GM18867 (cell line): Measurements from ENCODE around the gene TEX36.
"Not testable (repeated sequence)": the region's sequence is repeated elsewhere in the genome, so short reads cannot be mapped to it uniquely, and the experiment has no call there.

ENCODE experiments used
- ATAC-seq: cut with Tn5 transposase; IDR thresholded peaks from one replicate; pipeline ENCODE4 v1.9.1; 2021; ENCODE audit warnings: mild to moderate bottlenecking, moderate library complexity; ENCODE audit not compliant: unreplicated experiment

TEX36 gene

GRCh38 chr10:125683063-125683462, at the start of gene TEX36:
Gene TEX36, minus strand, starts transcription at chr10:125683163. Its CDS starts 174 bp downstream, at chr10:125682989.
- ATAC-seq = no peak

- ATAC-seq = no peak
Observed at GRCh38 chr10:125727436-125727835, 44.5 kb upstream of the TEX36 start.

DNA sequence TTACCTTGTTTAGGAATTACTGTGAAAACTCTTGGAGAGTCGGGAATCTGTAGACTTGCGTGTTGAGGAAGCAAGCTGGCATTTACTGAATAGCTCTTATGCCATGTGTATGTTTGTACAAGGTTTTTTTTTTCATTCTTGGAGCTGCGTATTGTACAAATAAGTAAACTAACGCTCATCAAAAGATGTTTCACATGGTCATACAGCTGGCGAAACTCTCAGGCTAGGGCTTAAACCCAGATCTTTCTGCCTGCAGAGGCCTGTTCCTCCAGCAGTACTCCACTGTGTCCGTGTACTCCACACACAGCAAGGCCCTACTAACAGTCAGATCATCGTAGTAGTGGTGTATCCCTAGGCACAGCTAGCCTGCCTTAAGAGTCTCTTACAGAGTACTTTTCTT, 44.0 kb upstream of the TEX36 start:
- no peak for ATAC-seq

DNA sequence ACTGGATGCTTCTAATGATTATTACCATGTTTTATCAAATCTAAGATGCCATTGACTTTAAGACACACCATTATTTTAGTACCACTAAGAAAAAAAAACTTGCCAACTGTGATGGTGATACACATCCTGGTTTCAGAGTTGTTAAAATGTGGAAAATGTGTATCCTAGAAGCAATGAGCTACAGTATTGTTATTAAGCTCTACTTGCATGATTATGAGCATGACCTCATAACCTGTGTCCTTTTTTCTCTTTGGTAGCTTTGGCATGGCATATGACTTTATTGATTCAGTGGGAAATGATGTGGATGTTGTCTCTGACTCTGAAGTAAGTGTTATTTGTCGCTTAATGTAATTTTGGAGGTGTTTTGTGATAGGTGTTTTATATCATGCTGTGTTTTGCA, 39.8 kb upstream of the TEX36 start:
- ATAC-seq = no peak

DNA sequence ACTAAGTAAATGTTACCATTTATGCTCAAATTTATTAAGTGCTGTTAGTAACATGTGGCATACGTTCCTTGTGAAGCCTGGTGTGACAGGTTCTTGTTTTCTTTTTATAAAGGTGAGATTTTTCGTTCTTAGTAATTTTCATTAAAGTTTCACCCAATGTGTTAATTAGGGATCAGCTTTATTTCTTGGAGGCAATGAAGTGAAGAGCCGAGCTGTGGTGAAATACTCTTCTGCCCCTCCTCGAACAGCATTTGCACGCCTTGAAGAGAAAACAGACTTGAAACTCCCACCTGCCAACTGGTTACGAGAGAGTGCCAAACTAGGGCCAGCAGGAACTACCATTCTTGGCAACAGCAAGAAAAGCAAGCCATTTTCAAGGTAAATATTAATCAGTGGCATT, 38.1 kb upstream of the TEX36 start:
- peak; percentile 54 for ATAC-seq

- ATAC-seq = no peak
Observed at GRCh38 chr10:125720002-125720382, 37.0 kb upstream of the TEX36 start.

GRCh38 chr10:125719173-125720001, 36.4 kb upstream of the TEX36 start, which contains the start of gene EDRF1:
Gene EDRF1, plus strand, starts transcription at chr10:125719709. Its CDS starts 99 bp downstream, at chr10:125719808.
- peak; percentile 85 for ATAC-seq

DNA sequence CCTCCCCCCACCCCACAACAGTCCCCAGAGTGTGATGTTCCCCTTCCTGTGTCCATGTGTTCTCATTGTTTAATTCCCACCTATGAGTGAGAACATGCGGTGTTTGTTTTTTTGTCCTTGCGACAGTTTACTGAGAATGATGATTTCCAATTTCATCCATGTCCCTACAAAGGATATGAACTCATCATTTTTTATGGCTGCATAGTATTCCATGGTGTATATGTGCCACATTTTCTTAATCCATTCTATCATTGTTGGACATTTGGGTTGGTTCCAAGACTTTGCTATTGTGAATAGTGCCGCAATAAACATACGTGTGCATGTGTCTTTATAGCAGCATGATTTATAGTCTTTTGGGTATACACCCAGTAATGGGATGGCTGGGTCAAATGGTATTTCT, 31.8 kb upstream of the TEX36 start:
- ATAC-seq = not testable (repeated sequence)

DNA sequence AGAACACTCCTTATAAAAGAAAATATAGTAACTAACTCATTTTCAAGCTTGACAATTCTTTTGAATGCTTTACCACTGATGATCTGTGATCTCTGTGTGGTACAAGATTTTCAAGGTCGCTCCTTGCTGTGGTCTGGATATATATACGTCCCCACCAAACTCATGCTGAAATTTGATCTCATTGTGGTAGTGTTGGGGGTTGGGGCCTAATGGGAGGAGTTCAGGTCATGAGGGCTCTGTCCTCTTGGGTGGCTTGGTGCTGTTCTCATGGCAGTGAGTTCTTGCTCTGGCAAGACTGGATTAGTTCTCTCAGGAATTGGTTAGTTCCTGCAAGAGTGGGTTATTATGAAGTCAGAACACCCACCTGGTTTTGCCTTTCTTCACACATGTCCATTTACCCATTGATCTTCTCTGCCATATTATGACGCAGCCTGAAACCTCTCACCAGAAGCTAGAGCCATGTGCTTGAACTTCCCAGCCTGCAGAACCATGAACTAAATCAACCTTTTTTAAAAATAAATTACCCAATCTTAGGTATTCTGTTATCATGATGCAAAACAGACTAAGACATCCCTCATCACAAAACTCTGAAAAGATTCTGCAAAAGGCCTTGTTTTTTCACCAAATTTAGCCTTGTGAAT, 28.3 kb upstream of the TEX36 start:
- no peak for ATAC-seq

DNA sequence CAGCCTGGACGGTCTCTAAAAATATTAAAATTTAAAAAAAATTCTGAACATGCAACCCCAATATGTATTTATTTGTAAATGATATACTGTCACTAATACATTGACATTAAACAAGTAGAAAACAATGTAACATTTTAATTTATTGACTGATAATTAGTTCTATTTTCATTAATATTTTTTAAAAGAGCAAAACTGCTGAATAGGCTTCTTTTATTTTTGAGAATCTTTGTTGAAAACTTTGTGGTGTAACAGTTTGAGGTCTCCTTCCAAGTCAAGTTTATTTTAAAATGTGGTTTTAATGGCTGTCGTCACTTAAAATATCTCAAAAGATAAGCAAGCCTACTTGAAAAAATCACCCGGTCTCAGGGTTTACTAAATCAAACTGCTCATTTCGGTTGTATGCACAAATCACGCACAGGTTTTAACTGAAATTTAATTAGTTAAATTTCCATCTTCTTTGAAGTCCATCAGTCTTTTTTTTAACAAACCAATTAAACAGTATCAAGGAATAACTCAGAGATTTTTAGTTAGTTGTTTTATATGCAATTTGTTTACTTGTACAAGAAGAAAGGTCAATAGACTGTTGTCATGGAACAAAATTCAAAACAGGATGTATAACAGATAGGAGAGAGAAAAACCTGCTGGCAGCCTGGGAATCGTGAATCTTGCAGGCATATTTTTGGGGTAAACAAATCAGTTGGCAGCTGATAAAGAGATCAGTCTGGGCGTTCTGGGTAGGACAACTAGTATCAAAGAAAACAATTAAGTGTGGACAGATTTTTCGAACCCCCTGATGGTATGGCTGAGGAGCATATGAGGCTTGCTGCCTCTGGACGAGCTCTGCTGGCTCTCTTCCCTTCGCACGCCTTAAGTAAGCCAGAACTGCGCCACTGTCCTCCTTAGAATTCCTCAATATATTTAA, 26.9 kb upstream of the TEX36 start:
- ATAC-seq = no peak

DNA sequence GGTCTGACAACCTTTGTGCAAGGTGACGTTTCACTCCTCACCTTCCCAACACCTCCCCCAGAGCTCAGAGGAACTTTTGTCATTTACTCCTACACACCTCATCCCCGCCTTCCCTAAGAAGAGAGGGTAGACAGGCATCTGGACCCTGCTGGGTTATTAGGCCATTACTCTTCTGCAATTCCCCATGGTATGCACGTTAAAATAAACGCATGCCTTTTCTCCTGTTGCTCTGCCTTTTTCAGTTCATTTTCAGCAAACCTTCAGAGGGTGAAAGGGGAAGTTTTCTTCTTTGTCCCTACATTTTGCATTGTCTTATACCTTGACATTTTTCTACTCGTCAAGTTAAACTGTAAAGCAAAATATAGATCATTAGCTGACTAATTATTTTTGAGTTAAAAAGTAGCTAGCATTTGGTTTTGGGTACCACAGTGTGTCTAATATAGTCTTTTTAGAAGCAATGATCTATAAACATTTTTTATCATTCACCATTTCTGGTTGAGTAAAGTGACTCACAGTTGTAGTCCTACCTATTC, 26.1 kb upstream of the TEX36 start:
- no peak for ATAC-seq

DNA sequence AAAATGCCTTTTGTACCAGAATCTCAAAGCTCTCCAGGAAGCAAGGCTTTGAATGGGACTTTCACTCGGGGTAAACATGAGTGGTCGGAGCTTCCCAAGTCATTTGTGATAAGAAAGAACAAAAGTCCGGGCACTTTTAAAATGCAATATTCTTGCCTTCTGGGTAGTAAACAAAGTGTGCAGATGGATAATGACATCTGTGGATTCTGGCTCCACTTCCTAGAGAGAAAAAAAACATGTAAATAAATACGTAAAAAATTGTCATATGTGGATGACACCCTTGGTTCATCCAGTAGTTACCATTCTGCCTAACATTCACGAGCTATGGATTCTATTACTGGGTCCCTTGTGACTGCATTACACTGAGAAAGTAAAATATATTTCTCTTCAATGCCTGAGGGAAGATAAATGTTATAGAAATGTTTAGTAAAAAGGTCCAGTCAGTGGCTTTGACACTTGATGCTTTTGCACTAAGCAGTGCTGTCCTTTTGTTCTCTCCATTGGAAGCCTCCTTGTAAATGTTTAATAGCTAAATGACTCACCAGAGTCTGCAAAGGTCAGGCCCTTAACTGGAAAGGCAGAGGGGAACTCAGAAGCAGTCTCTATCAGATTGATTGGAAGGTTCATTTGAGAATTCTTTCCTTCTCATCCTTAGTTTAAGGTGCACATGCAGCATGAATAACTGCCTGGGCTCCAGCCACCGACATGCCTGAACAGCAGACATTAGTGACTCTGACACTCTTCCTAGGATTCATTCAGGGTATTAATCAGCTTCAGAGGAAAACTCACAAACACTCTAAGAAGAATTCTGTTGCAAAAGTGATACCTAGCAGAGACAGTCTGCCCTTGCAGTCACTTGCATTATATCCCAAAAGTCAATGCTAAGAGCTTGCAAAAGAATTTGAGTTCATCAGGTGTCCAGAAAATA, 24.8 kb upstream of the TEX36 start:
- no peak for ATAC-seq

DNA sequence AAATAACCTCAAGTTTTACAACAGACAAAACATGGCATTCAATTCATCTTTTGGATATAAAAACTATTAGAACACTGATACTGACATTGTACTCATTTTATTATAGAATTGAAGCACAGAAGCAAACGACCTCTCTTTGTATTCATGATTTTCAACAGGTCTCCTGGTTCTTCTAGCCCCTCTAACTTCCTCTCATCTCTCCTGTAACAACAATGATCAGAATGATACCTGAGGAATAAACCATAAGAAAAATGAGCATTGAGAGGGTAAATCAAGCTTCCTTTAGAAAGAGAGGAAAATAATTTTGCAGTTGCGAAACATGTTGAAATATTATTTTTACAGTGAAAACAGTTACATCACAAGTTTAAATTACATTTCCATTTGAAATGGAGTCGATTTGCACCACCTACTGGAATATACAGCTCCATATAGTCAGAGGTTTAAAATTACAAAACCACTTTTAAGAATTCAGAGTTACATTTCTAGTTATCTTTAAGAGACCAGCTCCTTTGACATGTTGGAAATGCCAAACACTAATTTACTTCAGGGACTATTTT, 17.5 kb upstream of the TEX36 start:
- no peak for ATAC-seq

DNA sequence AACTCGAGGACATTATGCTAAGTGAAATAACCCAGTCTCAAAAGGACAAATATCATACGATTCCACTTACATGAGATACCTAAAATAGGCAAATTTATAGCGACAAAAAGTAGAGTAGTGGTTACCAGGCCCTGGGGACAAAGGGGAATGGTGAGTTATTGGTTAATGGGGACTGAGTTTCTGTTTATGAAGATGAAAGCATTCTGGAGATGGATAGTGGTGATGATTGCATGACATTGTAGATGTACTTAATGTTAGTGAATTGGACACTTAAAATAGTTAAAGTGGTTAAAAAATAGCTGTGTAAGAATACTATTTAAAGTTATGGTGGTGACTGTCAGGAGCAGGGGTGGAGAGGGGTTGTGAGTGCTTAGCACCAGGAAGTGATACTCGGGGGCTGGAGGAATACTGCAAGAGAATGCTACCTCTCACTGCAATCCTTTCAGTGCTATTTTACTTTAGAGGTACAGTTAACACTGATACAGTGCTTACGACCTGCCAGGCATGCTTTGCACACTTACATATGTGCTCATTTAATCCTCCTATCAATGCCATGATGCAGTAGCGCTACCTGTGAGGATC, 16.7 kb upstream of the TEX36 start:
- ATAC-seq = no peak

- no peak for ATAC-seq
Observed at GRCh38 chr10:125698481-125698998, 15.6 kb upstream of the TEX36 start.

- not testable (repeated sequence) for ATAC-seq
Observed at GRCh38 chr10:125696884-125697283, 13.9 kb upstream of the TEX36 start.

DNA sequence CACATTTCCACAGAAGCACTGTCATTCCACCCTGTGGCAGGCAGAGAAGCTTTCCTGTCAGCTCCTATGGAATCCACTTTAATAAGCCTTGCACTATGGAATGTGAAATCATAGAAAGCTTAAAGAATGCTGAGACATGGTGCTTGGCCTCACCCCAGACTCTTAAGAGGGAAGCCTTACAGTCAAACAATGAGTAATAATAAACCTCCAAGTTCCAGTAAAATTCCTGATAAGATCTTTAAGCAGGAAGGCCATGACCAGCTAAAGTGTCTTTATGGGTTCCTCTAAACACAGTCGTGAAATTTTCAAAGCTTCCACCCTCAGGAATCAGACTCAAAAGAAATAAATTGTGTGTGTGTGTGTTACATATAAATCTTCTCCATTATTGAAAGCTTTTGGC, 11.9 kb upstream of the TEX36 start:
- ATAC-seq = no peak

DNA sequence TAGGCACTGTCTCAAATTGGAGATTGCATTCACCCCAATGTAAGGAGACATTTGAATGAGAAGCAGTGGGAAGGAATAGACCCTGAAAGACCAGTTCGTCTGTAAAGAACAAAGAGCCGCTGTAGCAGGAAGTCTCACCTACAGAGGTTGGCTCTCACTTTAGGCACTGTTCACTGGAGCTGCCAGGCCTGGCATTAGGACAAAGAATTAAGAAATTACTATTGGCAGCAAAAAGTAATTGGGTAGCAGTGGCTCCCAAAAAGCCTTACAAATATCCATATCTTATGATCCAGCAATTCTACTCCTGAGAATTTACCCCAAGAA, 10.5 kb upstream of the TEX36 start:
- ATAC-seq = no peak
